H9 (cell line): ENCODE measurements around the gene CFDP1. TPM values are rescaled to one million over a fixed set of nuclear protein-coding genes. Genes with fewer than 3 reads are reported as not detected.

Experiments
- DNase-seq: peaks from one replicate; pipeline ENCODE4 v3.0.0-alpha.2; 2017
- H2AFZ ChIP-seq: one replicate; pipeline ENCODE4 v1.6.1; 2013; ENCODE audit warnings: mild to moderate bottlenecking, low read length, control low read depth, moderate library complexity
- H2AK5ac ChIP-seq: 2 replicates; pipeline ENCODE4 v1.6.1; 2013; ENCODE audit warnings: low read length, control low read depth, mixed read lengths; ENCODE audit not compliant: insufficient read length
- H2BK120ac ChIP-seq: one replicate; pipeline ENCODE4 v1.6.1; 2013; ENCODE audit warnings: low read depth, mild to moderate bottlenecking, low read length, control low read depth, inconsistent platforms; ENCODE audit not compliant: poor library complexity, severe bottlenecking
- H2BK12ac ChIP-seq: 2 replicates; pipeline ENCODE4 v1.6.1; 2013; ENCODE audit warnings: low read length, control low read depth, mixed read lengths, low read depth; ENCODE audit not compliant: insufficient read length
- H2BK15ac ChIP-seq: 2 replicates; pipeline ENCODE4 v1.6.1; 2013; ENCODE audit warnings: low read depth, low read length, control low read depth
- H2BK20ac ChIP-seq: one replicate; pipeline ENCODE4 v1.6.1; 2013; ENCODE audit warnings: low read depth, mild to moderate bottlenecking, low read length, control low read depth, inconsistent platforms; ENCODE audit not compliant: poor library complexity, severe bottlenecking
- H2BK5ac ChIP-seq: 2 replicates; pipeline ENCODE4 v1.6.1; 2013; ENCODE audit warnings: low read length, control low read depth, mixed read lengths; ENCODE audit not compliant: insufficient read length
- H3K14ac ChIP-seq: 2 replicates; pipeline ENCODE4 v1.6.1; 2013; ENCODE audit warnings: low read length, control low read depth; ENCODE audit not compliant: insufficient read depth
- H3K18ac ChIP-seq: 2 replicates; pipeline ENCODE4 v1.6.1; 2013; ENCODE audit warnings: low read depth, mild to moderate bottlenecking, mixed read lengths, low read length, control low read depth; ENCODE audit not compliant: insufficient read length
- H3K23ac ChIP-seq: 2 replicates; pipeline ENCODE4 v1.6.1; 2013; ENCODE audit warnings: low read length, control low read depth, mixed read lengths, low read depth; ENCODE audit not compliant: insufficient read length
- H3K23me2 ChIP-seq: 2 replicates; pipeline ENCODE4 v1.6.1; 2013; ENCODE audit warnings: low read depth, mild to moderate bottlenecking, mixed read lengths, low read length, control low read depth; ENCODE audit not compliant: insufficient read length, poor library complexity, severe bottlenecking
- H3K27ac ChIP-seq: 2 replicates; pipeline ENCODE4 v1.5.1; 2013; ENCODE audit warnings: low read length, control low read depth, mixed read lengths, low read depth; ENCODE audit not compliant: insufficient read length
- H3K27me3 ChIP-seq: 2 replicates; pipeline ENCODE4 v1.6.1; 2013; ENCODE audit warnings: low read length, control low read depth, inconsistent platforms; ENCODE audit not compliant: insufficient read depth
- H3K4ac ChIP-seq: 2 replicates; pipeline ENCODE4 v1.6.1; 2013; ENCODE audit warnings: low read depth, mild to moderate bottlenecking, control low read depth, inconsistent platforms, low read length, moderate library complexity
- H3K4me1 ChIP-seq: 2 replicates; pipeline ENCODE4 v1.6.1; 2013; ENCODE audit warnings: low read length, control low read depth, inconsistent platforms; ENCODE audit not compliant: insufficient read depth
- H3K4me2 ChIP-seq: 2 replicates; pipeline ENCODE4 v1.6.1; 2013; ENCODE audit warnings: low read length, control low read depth, mixed read lengths; ENCODE audit not compliant: insufficient read length, insufficient read depth
- H3K56ac ChIP-seq: 2 replicates; pipeline ENCODE4 v1.6.1; 2013; ENCODE audit warnings: low read depth, mild to moderate bottlenecking, mixed read lengths, low read length, control low read depth; ENCODE audit not compliant: insufficient read length
- H3K79me1 ChIP-seq: 2 replicates; pipeline ENCODE4 v1.6.1; 2013; ENCODE audit warnings: low read depth, mild to moderate bottlenecking, moderate library complexity, low read length, control low read depth, inconsistent platforms; ENCODE audit not compliant: insufficient read depth, poor library complexity, severe bottlenecking
- H3K79me2 ChIP-seq: 2 replicates; pipeline ENCODE4 v1.6.1; 2013; ENCODE audit warnings: low read length, control low read depth, inconsistent platforms; ENCODE audit not compliant: insufficient read depth
- H3K9ac ChIP-seq: 2 replicates; pipeline ENCODE4 v1.6.1; 2013; ENCODE audit warnings: low read length, control low read depth, mixed read lengths; ENCODE audit not compliant: insufficient read length; ENCODE audit errors: extremely low read depth
- H3K9me3 ChIP-seq: one replicate; pipeline ENCODE4 v1.6.1; 2013; ENCODE audit warnings: low read depth, low read length, inconsistent platforms; ENCODE audit not compliant: control insufficient read depth
- H3T11ph ChIP-seq: one replicate; pipeline ENCODE4 v1.6.1; 2013; ENCODE audit warnings: mild to moderate bottlenecking, low read length, control low read depth, inconsistent platforms
- H4K20me1 ChIP-seq: one replicate; pipeline ENCODE4 v1.6.1; 2013; ENCODE audit not compliant: control insufficient read depth, insufficient read length, insufficient read depth
- H4K5ac ChIP-seq: 2 replicates; pipeline ENCODE4 v1.6.1; 2013; ENCODE audit warnings: low read depth, mild to moderate bottlenecking, mixed read lengths, low read length, control low read depth; ENCODE audit not compliant: insufficient read length
- H4K8ac ChIP-seq: replicated peaks from 2 replicates; pipeline ENCODE4 v1.6.1; 2013; ENCODE audit warnings: low read length, control low read depth, mixed read lengths, low read depth; ENCODE audit not compliant: insufficient read length
- H4K91ac ChIP-seq: 2 replicates; pipeline ENCODE4 v1.6.1; 2013; ENCODE audit warnings: low read depth, mild to moderate bottlenecking, moderate library complexity, mixed read lengths, low read length, control low read depth; ENCODE audit not compliant: insufficient read length
- H3K27ac Mint-ChIP-seq, 3 experiments: 2 replicates in 2 of 3; 3 replicates in 1 of 3; pipeline ENCODE4 v1.8.0; 2020 to 2021; ENCODE audit warnings: mixed read lengths in 3 of 3, mild to moderate bottlenecking in 1 of 3, moderate library complexity in 1 of 3
- H3K27me3 Mint-ChIP-seq: 2 replicates; pipeline ENCODE4 v1.8.0; 2021; ENCODE audit warnings: low read depth, mild to moderate bottlenecking, moderate library complexity, mixed read lengths
- H3K36me3 Mint-ChIP-seq, 3 experiments: 2 replicates in 2 of 3; 3 replicates in 1 of 3; pipeline ENCODE4 v1.8.0; 2020 to 2021; ENCODE audit warnings: low read depth in 3 of 3, mixed read lengths in 3 of 3; ENCODE audit not compliant: insufficient read depth in 1 of 3
- H3K4me1 Mint-ChIP-seq, 2 experiments: 2 replicates each; pipeline ENCODE4 v1.8.0; 2020; ENCODE audit warnings: mixed read lengths in 2 of 2
- H3K4me3 Mint-ChIP-seq, 2 experiments: 2 replicates in 1 of 2; 3 replicates in 1 of 2; pipeline ENCODE4 v1.8.0; 2020 to 2021; ENCODE audit warnings: mild to moderate bottlenecking in 2 of 2, mixed read lengths in 2 of 2, moderate library complexity in 1 of 2
- H3K9me3 Mint-ChIP-seq, 2 experiments: 2 replicates in 1 of 2; 3 replicates in 1 of 2; pipeline ENCODE4 v1.8.0; 2020; ENCODE audit warnings: mild to moderate bottlenecking in 2 of 2, mixed read lengths in 2 of 2, moderate library complexity in 1 of 2
- WGBS: extraction: QIAGEN DNeasy Blood & Tissue Kit; methylation state at CpG from one replicate; pipeline ENCODE4 v1.1.7; 2013; ENCODE audit warnings: missing lambda C conversion rate, low lambda C conversion rate, mixed read lengths; ENCODE audit not compliant: insufficient read length; ENCODE audit errors: extremely low coverage; 5-methylcytosine and 5-hydroxymethylcytosine counted together
- total RNA-seq: library from RNA; stranded (reverse); gene quantifications from 2 replicates; pipeline ENCODE4 v1.2.1, GENCODE V29; 2021
- TF ChIP-seq, protein P1 (sequence below): fragments of 200-600 bp; sonication (generic); conservative IDR thresholded peaks from 3 replicates; pipeline ENCODE4 v1.8.0; 2021; ENCODE audit warnings: antibody characterized with exemption, mild to moderate bottlenecking

CFDP1 gene
- total RNA-seq, 1 experiment from 2014 or later, result 89.2 TPM

GRCh38 chr16:75458029-75458428 is 24.7 kb upstream of the CFDP1 start:
- no peak overlapping the region for H2BK120ac ChIP-seq
- H3T11ph ChIP-seq, result no peak overlapping the region
- H2AFZ ChIP-seq, result no peak overlapping the region
- H2BK12ac ChIP-seq, result no peak overlapping the region
- no peak for DNase-seq
- Mint-ChIP-seq H3K4me1 (peaks cover 60 to 85% of the 10 kb centered on the region in 2 experiments), H3K27ac (no peak overlapping the region; a peak in 1 of 7 replicates), H3K36me3 (peaks cover 4 to 17% (median 11%) of the 10 kb centered on the region in 3 experiments), H3K4me3 (no peak overlapping the region), H3K9me3 (no peaks in the 10 kb centered on the region), H3K27me3 (no peaks in the 10 kb centered on the region; the same call in none of the 2 replicates)
- H3K4me2 ChIP-seq, result no peak overlapping the region
- peaks cover 3% of the 10 kb centered on the region for H3K79me1 ChIP-seq
- no peaks in the 10 kb centered on the region; the same call in 1 of the 2 replicates for H3K4me1 ChIP-seq
- H2BK20ac ChIP-seq, result no peak overlapping the region
- H3K4ac ChIP-seq, result no peak overlapping the region
- no peaks in the 10 kb centered on the region for H3K9me3 ChIP-seq
- no peak overlapping the region for H3K56ac ChIP-seq
- H3K9ac ChIP-seq, result no peak overlapping the region
- H4K8ac ChIP-seq, result no peak overlapping the region
- H2BK15ac ChIP-seq, result no peak overlapping the region
- no peak overlapping the region for H3K14ac ChIP-seq
- no peak overlapping the region for H2AK5ac ChIP-seq
- H4K20me1 ChIP-seq, result no peaks in the 10 kb centered on the region
- H3K27ac ChIP-seq, result no peak overlapping the region
- TF ChIP-seq, protein P1, sequence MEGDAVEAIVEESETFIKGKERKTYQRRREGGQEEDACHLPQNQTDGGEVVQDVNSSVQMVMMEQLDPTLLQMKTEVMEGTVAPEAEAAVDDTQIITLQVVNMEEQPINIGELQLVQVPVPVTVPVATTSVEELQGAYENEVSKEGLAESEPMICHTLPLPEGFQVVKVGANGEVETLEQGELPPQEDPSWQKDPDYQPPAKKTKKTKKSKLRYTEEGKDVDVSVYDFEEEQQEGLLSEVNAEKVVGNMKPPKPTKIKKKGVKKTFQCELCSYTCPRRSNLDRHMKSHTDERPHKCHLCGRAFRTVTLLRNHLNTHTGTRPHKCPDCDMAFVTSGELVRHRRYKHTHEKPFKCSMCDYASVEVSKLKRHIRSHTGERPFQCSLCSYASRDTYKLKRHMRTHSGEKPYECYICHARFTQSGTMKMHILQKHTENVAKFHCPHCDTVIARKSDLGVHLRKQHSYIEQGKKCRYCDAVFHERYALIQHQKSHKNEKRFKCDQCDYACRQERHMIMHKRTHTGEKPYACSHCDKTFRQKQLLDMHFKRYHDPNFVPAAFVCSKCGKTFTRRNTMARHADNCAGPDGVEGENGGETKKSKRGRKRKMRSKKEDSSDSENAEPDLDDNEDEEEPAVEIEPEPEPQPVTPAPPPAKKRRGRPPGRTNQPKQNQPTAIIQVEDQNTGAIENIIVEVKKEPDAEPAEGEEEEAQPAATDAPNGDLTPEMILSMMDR, result no peak
- H2BK5ac ChIP-seq, result no peak overlapping the region
- H3K79me2 ChIP-seq, result peaks cover 34% of the 10 kb centered on the region; the same call in 1 of the 2 replicates
- no peak overlapping the region for H3K18ac ChIP-seq
- no peak overlapping the region for H3K23ac ChIP-seq
- H3K23me2 ChIP-seq, result no peaks in the 10 kb centered on the region
- WGBS, result no CpG with 5 or more reads among the region's 4 CpGs
- no peak overlapping the region for H4K5ac ChIP-seq
- H4K91ac ChIP-seq, result no peak overlapping the region
- no peaks in the 10 kb centered on the region for H3K27me3 ChIP-seq
